Activated B cell treated with CpG ODN at 0.5 μM for 24 hours (primary cell): ENCODE results near the gene ABHD12. TPM values are rescaled to one million over a fixed set of nuclear protein-coding genes. Genes with fewer than 3 reads are reported as not detected.

Experiments
- ATAC-seq: fragments of 200-7000 bp; cut with Tn5 transposase; one replicate; pipeline ENCODE4 v1.10.0; 2021; ENCODE audit warnings: low read depth, mild to moderate bottlenecking, moderate library complexity
- CTCF ChIA-PET: fragments of 350-600 bp; sonication (Branson Sonifier 250); formaldehyde crosslinking; loops from one replicate; lab custom pipeline; 2021; ENCODE audit warnings: antibody characterized with exemption; lab: Charles Lee
- POLR2A ChIA-PET: fragments of 350-600 bp; sonication (Branson Sonifier 250); formaldehyde crosslinking; loops from one replicate; lab custom pipeline; 2021; ENCODE audit warnings: antibody characterized with exemption; lab: Charles Lee
- DNase-seq: peaks from one replicate; pipeline ENCODE4 v3.0.0; 2022
- H3K27ac Mint-ChIP-seq: one replicate; pipeline ENCODE4 v1.8.0; 2020; ENCODE audit warnings: mixed read lengths
- H3K27me3 Mint-ChIP-seq: one replicate; pipeline ENCODE4 v1.8.0; 2021; ENCODE audit warnings: mixed read lengths
- H3K36me3 Mint-ChIP-seq: one replicate; pipeline ENCODE4 v1.8.0; 2021; ENCODE audit warnings: low read depth, mixed read lengths
- H3K4me1 Mint-ChIP-seq: one replicate; pipeline ENCODE4 v1.8.0; 2021; ENCODE audit warnings: mixed read lengths
- H3K4me3 Mint-ChIP-seq: one replicate; pipeline ENCODE4 v1.8.0; 2020; ENCODE audit warnings: mild to moderate bottlenecking, mixed read lengths
- H3K9me3 Mint-ChIP-seq: one replicate; pipeline ENCODE4 v1.8.0; 2020; ENCODE audit warnings: mixed read lengths
- CTCF ChIP-seq: fragments of 200-600 bp; IDR thresholded peaks from one replicate; pipeline ENCODE4 v1.8.0; 2022; ENCODE audit warnings: antibody characterized with exemption, mild to moderate bottlenecking
- intact Hi-C: fragments of 100-400 bp; cut with micrococcal nuclease; formaldehyde crosslinking; loops from one replicate; pipeline ENCODE4 v1.15.1; 2024
- total RNA-seq: library from RNA; stranded (reverse); gene quantifications from 2 replicates; pipeline ENCODE4 v1.2.3, GENCODE V29; 2022

The ABHD12 gene
- total RNA-seq, 1 donor from 2014 or later, result 16.3 TPM

- CTCF ChIA-PET, result interaction anchor here (1.2 kb wide), 1 partner anchor 8 kb away, joined by 5 read pairs; no protein-coding TSS in a partner anchor
- peaks cover 2% of the 10 kb centered on the region for H3K4me1 Mint-ChIP-seq
- no peaks in the 10 kb centered on the region for H3K9me3 Mint-ChIP-seq
- intact Hi-C loops, result no loop called here
- no peak overlapping the region for H3K27ac Mint-ChIP-seq
- DNase-seq, result no peak
- ATAC-seq, result no peak
- H3K4me3 Mint-ChIP-seq, result no peak overlapping the region
- H3K27me3 Mint-ChIP-seq, result no peaks in the 10 kb centered on the region
- peaks cover 24% of the 10 kb centered on the region for H3K36me3 Mint-ChIP-seq
- no peak for TF ChIP-seq CTCF
- POLR2A ChIA-PET, result no interaction called here
Observed at GRCh38 chr20:25304025-25304549, 86.5 kb downstream of the ABHD12 start.

- Mint-ChIP-seq H3K9me3 (no peaks in the 10 kb centered on the region), H3K27ac (no peak overlapping the region), H3K27me3 (no peaks in the 10 kb centered on the region), H3K36me3 (peaks cover 27% of the 10 kb centered on the region), H3K4me1 (no peaks in the 10 kb centered on the region), H3K4me3 (no peak overlapping the region)
- ChIA-PET POLR2A (no interaction called here), CTCF (interaction anchor here (1.2 kb wide), 1 partner anchor 8 kb away, joined by 5 read pairs; no protein-coding TSS in a partner anchor)
- ATAC-seq, result no peak
- intact Hi-C loops, result no loop called here
- no peak for TF ChIP-seq CTCF
- DNase-seq, result no peak
Observed at GRCh38 chr20:25303292-25304024, 87.2 kb downstream of the ABHD12 start.

- no peaks in the 10 kb centered on the region for H3K27me3 Mint-ChIP-seq
- DNase-seq, result no peak
- intact Hi-C loops, result no loop called here
- no peak overlapping the region for H3K27ac Mint-ChIP-seq
- H3K36me3 Mint-ChIP-seq, result peaks cover 34% of the 10 kb centered on the region
- no peaks in the 10 kb centered on the region for H3K9me3 Mint-ChIP-seq
- no peak overlapping the region for H3K4me3 Mint-ChIP-seq
- TF ChIP-seq CTCF, result no peak
- CTCF ChIA-PET, result interaction anchor here (0.5 kb wide), 1 partner anchor 52 kb away, joined by 3 read pairs; no protein-coding TSS in a partner anchor
- H3K4me1 Mint-ChIP-seq, result no peaks in the 10 kb centered on the region
- ATAC-seq, result no peak
- POLR2A ChIA-PET, result no interaction called here
Observed at GRCh38 chr20:25302596-25302995, 88.0 kb downstream of the ABHD12 start.

GRCh38 chr20:25301357-25301920 lies 89.2 kb downstream of the ABHD12 start:
- POLR2A ChIA-PET, result no interaction called here
- H3K4me3 Mint-ChIP-seq, result no peak overlapping the region

More at GRCh38 chr20:25301357-25301920, 89.2 kb downstream of the ABHD12 start:
- no peak for DNase-seq
- no peak overlapping the region for H3K27ac Mint-ChIP-seq
- H3K36me3 Mint-ChIP-seq, result peaks cover 27% of the 10 kb centered on the region
- H3K4me1 Mint-ChIP-seq, result peaks cover 1% of the 10 kb centered on the region
- ATAC-seq, result no peak
- no peaks in the 10 kb centered on the region for H3K27me3 Mint-ChIP-seq
- TF ChIP-seq CTCF, result no peak
- no peaks in the 10 kb centered on the region for H3K9me3 Mint-ChIP-seq
- CTCF ChIA-PET, result no interaction called here
- intact Hi-C loops, result no loop called here
